ENCODE data around the gene LRRC18.

LRRC18 gene

GRCh38 chr10:48881937-48882336 lies 57.7 kb downstream of the LRRC18 start:
- no peak for DNase-seq (ENCODE audit: low read depth in 2 of 2)

GRCh38 chr10:48880016-48880705 lies 59.5 kb downstream of the LRRC18 start:
- no peak for DNase-seq (ENCODE audit: low read depth in 2 of 2)

- DNase-seq (ENCODE audit: low read depth in 2 of 2): no peak
These were observed 60.2 kb downstream of the LRRC18 start for GRCh38 chr10:48879451-48879850.

GRCh38 chr10:48878091-48878490 lies 61.5 kb downstream of the LRRC18 start:
- DNase-seq (ENCODE audit: low read depth in 2 of 2): no peak

GRCh38 chr10:48872234-48872633 lies 67.4 kb downstream of the LRRC18 start:
- no peak for DNase-seq (ENCODE audit: low read depth in 2 of 2)

All from stimulated activated CD8-positive, alpha-beta memory T cell treated with anti-CD3 and anti-CD28 coated beads, Interleukin-2, amount 100 ng/mL, for 1 hour (primary cell).